Psoas muscle (tissue), 8 donors: Measurements from ENCODE around the gene PLK5. TPM values are rescaled to one million over a fixed set of nuclear protein-coding genes. Genes with fewer than 3 reads are reported as not detected.
"Not testable (repeated sequence)": the region's sequence is repeated elsewhere in the genome, so short reads cannot be mapped to it uniquely, and the experiment has no call there.

ENCODE experiments used
- ATAC-seq, 4 donors: fragments of 200-7000 bp; cut with Tn5 transposase; one replicate each; pipeline ENCODE4 v1.9.1; 2020; ENCODE audit warnings: moderate library complexity in 3 of 4, mild to moderate bottlenecking in 2 of 4
- DNase-seq, 2 donors: peaks; one replicate each; pipeline ENCODE4 v3.0.0-alpha.2; 2020
- H3K27ac ChIP-seq: fragments of 200-600 bp; one replicate; pipeline ENCODE4 v1.8.0; 2022
- H3K27me3 ChIP-seq, 3 donors: fragments of 200-600 bp in 1 of 3; one replicate each; pipeline versions ENCODE4 v1.6.1 to v1.8.0; 2013 to 2022; ENCODE audit warnings: low read length in 2 of 3, mild to moderate bottlenecking in 2 of 3, moderate library complexity in 1 of 3; ENCODE audit not compliant: insufficient read depth in 3 of 3
- H3K36me3 ChIP-seq, 2 donors: fragments of 200-600 bp in 1 of 2; one replicate each; pipeline versions ENCODE4 v1.6.1 to v1.8.0; 2013 to 2022; ENCODE audit warnings: low read depth in 1 of 2, mild to moderate bottlenecking in 1 of 2, moderate library complexity in 1 of 2; ENCODE audit not compliant: insufficient read depth in 1 of 2
- H3K4me1 ChIP-seq: fragments of 200-600 bp; one replicate; pipeline ENCODE4 v1.8.0; 2022
- H3K4me3 ChIP-seq: fragments of 200-600 bp; one replicate; pipeline ENCODE4 v1.8.0; 2022; ENCODE audit warnings: mild to moderate bottlenecking
- H3K9me3 ChIP-seq: fragments of 200-600 bp; one replicate; pipeline ENCODE4 v1.8.0; 2022
- CTCF ChIP-seq: fragments of 200-600 bp; IDR thresholded peaks from one replicate; pipeline ENCODE4 v1.8.0; 2022; ENCODE audit warnings: antibody characterized with exemption
- WGBS, 3 donors: extraction: QIAGEN DNeasy Blood & Tissue Kit; methylation state at CpG; one replicate each; pipeline versions ENCODE4 v1.1.6 to v1.1.7; 2013; 5-methylcytosine and 5-hydroxymethylcytosine counted together
- intact Hi-C, 2 donors: fragments of 100-400 bp; cut with DNase I; formaldehyde crosslinking; loops; one replicate each; pipeline versions ENCODE4 v1.11.0 to v1.14.2; 2022
- polyA plus RNA-seq, 3 donors: library from polyadenylated mRNA; stranded (reverse); fragments of 200-250 nt; gene quantifications; one replicate each; pipeline ENCODE4 v1.2.3, GENCODE V29; 2013
- total RNA-seq, 4 donors: library from RNA; stranded (reverse); fragmentation: NEBNext Ultra II Directional in 2 of 4; extraction: Animal tissue kit (Norgen Biotek cat#: 25700) in 2 of 4; gene quantifications; one replicate each; pipeline versions ENCODE4 v1.2.1 to v1.2.4, GENCODE V29; 2021 to 2023
- donor health status: healthy with polysubstance abuse.
- donor health status: DM: no; HTN: no; CAD: no; lungs with moderate emphysema.
- donor health status: Bipolar disorder and iron deficiency.
- donor health status: healthy.
- donor health status: DM: yes; HTN: yes; CAD: no.
- donor health status: DM: no; HTN: no; CAD: no.
- donor health status: DM: no; HTN: no; CAD: no.
- donor health status: DM: yes; HTN: yes; CAD: no.

Gene PLK5
- total and polyA plus RNA-seq, 7 donors, result 0.03 to 0.35 TPM; not detected in 5

DNA sequence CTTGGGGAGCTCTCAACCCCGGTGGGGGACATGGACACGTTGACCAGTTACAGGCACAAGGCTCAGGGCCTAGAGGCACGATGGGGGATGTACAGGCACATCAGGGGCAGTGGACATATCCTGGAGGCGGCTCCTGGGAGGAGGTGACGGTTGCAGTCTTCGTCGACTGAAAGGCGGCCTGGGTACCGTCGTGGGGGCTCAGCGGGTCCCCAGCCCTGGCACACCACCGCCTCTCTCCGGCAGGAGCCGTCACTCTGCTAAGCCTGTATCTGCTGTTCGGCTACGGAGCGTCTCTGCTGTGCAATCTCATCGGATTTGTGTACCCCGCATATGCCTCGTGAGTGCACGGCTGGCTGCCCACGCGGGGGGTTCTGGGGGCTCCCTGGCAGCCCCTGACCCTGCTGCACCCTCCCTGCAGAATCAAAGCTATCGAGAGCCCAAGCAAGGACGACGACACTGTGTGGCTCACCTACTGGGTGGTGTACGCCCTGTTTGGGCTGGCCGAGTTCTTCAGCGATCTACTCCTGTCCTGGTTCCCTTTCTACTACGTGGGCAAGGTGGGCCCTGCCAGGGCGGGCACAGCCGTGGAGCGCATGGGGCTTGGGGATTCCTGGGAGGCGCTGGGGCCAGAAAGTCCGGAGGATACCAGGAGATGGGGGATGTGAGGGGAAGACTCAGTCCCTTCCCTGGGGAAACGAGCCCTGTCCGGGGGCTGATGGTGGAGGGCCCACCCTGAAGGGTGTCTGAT, 28.7 kb upstream of the PLK5 start:
- Histone ChIP-seq H3K27ac (no peak overlapping the region), H3K27me3 (peaks cover 0 to 17% (median 5%) of the 10 kb centered on the region in 3 donors)
- intact Hi-C loops, result no loop called here

DNA sequence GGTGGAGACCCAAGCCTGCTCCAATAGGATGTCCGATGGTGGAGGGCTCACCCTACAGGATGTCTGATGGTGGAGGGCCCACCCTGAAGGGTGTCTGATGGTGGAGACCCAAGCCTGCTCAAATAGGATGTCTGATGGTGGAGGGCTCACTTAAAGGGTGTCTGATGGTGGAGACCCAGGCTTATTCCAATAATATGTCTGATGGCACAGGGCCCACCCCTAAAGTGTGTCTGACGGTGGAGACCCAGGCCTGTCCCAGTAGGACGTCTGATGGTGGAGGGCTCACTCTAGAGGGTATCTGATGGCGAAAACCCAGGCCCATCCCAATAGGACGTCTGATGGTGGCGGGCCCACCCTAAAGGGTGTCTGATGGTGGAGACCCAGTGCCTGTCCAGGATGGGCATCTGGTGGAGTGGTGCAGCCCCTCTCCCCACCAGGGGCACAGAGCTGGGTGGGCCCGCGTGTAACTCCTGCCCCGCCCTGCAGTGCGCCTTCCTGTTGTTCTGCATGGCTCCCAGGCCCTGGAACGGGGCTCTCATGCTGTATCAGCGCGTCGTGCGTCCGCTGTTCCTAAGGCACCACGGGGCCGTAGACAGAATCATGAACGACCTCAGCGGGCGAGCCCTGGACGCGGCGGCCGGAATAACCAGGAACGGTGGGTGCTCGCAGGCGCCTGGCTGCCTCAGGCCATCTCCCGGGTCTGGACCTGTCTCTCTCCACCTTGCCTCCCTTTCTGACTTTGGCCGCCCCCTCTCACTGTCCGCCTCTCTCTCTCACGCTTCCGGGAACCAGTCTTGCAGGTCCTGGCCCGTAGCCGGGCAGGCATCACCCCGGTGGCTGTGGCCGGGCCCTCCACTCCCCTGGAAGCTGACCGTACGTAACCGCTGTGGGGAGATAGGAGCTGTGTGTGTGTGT, 27.8 kb upstream of the PLK5 start:
- intact Hi-C loops, result no loop called here
- H3K4me1 ChIP-seq, result peaks cover 7% of the 10 kb centered on the region
- H3K36me3 ChIP-seq, result no peaks in the 10 kb centered on the region
- DNase-seq, result no peak
- H3K27ac ChIP-seq, result no peak overlapping the region
- TF ChIP-seq CTCF, result no peak
- peaks cover 0 to 17% (median 5%) of the 10 kb centered on the region in 3 donors for H3K27me3 ChIP-seq
- 74 to 76% (median 74%) methylated on average over 38 to 40 of the region's 40 CpGs for WGBS, 3 donors
- no peak overlapping the region for H3K4me3 ChIP-seq
- ATAC-seq, result no peak
- H3K9me3 ChIP-seq, result no peaks in the 10 kb centered on the region

More for the DNA sequence above, 28.7 kb upstream of the PLK5 start:
- no peaks in the 10 kb centered on the region for H3K9me3 ChIP-seq
- peaks cover 7% of the 10 kb centered on the region for H3K4me1 ChIP-seq
- no peak overlapping the region for H3K4me3 ChIP-seq
- H3K36me3 ChIP-seq, result no peaks in the 10 kb centered on the region
- WGBS, 3 donors, result 78 to 85% (median 81%) methylated on average over 36 to 37 of the region's 37 CpGs
- TF ChIP-seq CTCF, result no peak
- ATAC-seq (no peak), DNase-seq (no peak)

DNA sequence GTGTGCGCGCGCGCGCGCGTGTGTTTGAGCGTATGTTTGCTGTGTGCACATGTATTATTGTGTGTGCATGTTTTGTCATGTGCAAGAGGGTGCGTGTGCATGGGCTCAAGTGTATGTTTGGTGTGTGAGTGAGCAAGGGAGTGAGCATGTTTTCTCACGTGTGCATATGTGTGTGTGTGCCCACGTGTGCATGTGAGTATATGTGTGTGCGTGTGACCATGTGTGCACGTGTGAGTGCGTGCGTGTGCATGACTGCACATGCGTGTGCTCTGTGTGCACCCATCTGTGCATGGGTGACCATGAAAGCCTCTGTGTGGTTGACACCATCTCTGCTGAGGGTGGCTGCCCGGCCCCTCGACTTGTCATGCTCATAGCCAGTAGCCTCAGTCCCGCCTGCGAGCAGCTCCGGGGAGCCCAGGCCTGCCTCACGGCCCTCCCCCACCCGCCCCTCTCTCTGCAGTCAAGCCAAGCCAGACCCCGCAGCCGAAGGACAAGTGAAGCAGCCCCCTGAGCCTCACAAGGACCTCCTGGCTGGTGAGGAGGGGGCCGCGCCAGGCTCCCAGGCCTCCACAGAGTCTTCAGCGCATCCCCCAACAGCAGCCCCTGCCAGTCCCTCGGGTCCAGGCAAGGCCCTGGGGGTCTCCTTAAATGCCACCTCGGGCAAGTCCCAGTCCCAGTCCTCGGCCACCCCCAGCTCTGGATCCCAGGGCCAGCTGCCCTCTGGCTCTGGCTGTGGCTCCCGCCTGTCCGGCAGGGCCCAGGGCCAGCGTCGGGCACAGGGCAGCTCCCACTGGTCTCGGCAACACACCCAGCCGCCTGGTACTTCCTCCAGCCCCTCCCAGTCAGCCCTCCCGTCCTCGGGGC, 26.9 kb upstream of the PLK5 start:
- Histone ChIP-seq H3K36me3 (no peaks in the 10 kb centered on the region), H3K9me3 (no peaks in the 10 kb centered on the region), H3K27me3 (peaks cover 0 to 20% (median 7%) of the 10 kb centered on the region in 3 donors), H3K4me1 (no peaks in the 10 kb centered on the region), H3K4me3 (no peak overlapping the region), H3K27ac (no peak overlapping the region)
- 59 to 60% (median 60%) methylated on average over 39 of the region's 39 CpGs for WGBS, 3 donors
- intact Hi-C loops, result no loop called here
- no peak for DNase-seq
- no peak for TF ChIP-seq CTCF
- no peak for ATAC-seq

GRCh38 chr19:1497578-1498235, 26.2 kb upstream of the PLK5 start:
- Histone ChIP-seq H3K27me3 (peaks cover 0 to 28% (median 9%) of the 10 kb centered on the region in 3 donors), H3K27ac (no peak overlapping the region), H3K4me3 (no peak overlapping the region), H3K9me3 (no peaks in the 10 kb centered on the region), H3K36me3 (no peaks in the 10 kb centered on the region), H3K4me1 (peaks cover under 1% of the 10 kb centered on the region)
- no peak for DNase-seq
- 66 to 67% (median 67%) methylated on average over 25 of the region's 25 CpGs for WGBS, 3 donors
- intact Hi-C loops, result no loop called here
- TF ChIP-seq CTCF, result no peak
- ATAC-seq, result no peak

- ATAC-seq, DNase-seq, H3K9me3 ChIP-seq, H3K27ac ChIP-seq, intact Hi-C loops, H3K4me3 ChIP-seq, H3K36me3 ChIP-seq: not testable (repeated sequence)
- Histone ChIP-seq H3K27me3 (peaks cover 0 to 33% (median 11%) of the 10 kb centered on the region in 3 donors), H3K4me1 (peaks cover 12% of the 10 kb centered on the region)
- WGBS, 3 donors, result 80 to 88% (median 83%) methylated on average over 2 to 29 of the region's 34 CpGs
Observed at GRCh38 chr19:1499231-1499630, 24.6 kb upstream of the PLK5 start.
